GM12874 (cell line): ENCODE data around the gene MAP4.

Experiments
- CTCF ChIP-seq: IDR thresholded peaks from 2 replicates; pipeline ENCODE4 v1.5.1; 2011; ENCODE audit warnings: low read depth, mild to moderate bottlenecking, control low read depth, low read length, moderate library complexity; ENCODE audit not compliant: insufficient read depth

Gene MAP4

GRCh38 chr3:48004694-48005093 is 11.5 kb downstream of the MAP4 start:
- TF ChIP-seq CTCF: no peak

- TF ChIP-seq CTCF: no peak
Observed at GRCh38 chr3:48002787-48003186, 13.4 kb downstream of the MAP4 start.

GRCh38 chr3:48001991-48002390 is 14.2 kb downstream of the MAP4 start:
- no peak for TF ChIP-seq CTCF

GRCh38 chr3:48000212-48000611 is 16.0 kb downstream of the MAP4 start:
- no peak for TF ChIP-seq CTCF

- TF ChIP-seq CTCF: no peak
Observed at GRCh38 chr3:47996440-47996839, 19.8 kb downstream of the MAP4 start.

GRCh38 chr3:47994180-47994579 is 22.0 kb downstream of the MAP4 start:
- no peak for TF ChIP-seq CTCF

GRCh38 chr3:47991341-47991740 is 24.9 kb downstream of the MAP4 start:
- TF ChIP-seq CTCF: no peak

- peak; percentile 73 for TF ChIP-seq CTCF
Observed at GRCh38 chr3:47989981-47990440, 26.2 kb downstream of the MAP4 start.
